Measurements from ENCODE around the gene PIK3R5.
"Not testable (repeated sequence)": the region's sequence is repeated elsewhere in the genome, so short reads cannot be mapped to it uniquely, and the experiment has no call there.

The PIK3R5 gene

DNA sequence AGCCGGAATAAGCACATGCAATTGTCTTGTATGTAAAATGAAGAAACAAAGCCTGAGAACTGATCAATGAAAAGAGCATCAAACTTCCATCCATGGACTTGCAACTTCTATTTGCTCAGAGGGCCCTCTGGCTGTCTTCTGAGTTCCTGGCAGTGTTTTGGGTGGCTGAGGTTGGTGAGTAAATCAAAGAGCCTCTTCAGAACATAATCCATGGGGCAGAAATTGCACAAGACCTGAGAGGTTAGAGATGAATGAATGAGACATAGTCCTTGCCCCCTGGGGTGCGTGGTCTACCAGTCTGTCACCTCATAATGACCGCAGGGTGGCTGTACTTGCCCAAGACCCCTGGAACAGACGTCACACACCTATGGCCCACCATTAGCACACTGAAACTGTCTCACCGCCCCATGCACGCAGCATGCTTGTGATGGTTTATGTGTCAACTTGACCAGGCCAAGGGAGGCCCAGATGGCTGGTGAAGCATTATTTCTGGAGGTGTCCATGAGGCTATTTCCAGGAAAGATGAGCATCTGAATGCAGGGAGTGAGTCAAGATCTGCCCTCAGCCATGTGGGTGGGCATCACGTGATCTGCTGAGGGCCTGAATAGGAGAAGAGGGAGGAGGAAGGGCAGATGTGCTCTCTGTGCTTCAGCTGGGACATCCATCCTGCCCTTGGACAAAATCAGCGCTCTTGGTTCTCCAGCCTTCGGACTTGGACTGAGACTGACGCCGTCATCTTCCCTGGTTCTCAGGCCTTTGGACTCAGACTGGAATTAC is 106.3 kb downstream of the PIK3R5 start:
- peak; percentile 34 for DNase-seq (ENCODE audit: low spot score)

DNA sequence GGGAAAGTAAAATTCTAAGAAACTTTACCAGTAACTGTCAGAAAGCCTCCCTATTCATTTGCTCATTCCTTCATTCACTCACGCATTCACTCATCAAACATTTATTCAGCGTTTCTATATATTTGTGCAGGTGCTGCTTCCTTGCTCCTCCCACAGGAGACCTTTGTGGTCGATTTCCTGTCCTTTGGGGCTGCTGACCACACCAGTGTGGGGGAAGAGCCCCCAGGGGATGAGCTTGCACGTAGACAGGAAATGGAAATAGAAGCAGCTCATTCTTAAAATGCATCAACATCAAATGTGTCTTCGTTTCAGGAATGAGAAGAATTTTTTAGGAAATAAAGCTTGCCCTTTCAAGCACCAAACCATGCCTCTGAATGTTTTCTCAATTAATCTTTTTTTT is 107.6 kb downstream of the PIK3R5 start:
- DNase-seq (ENCODE audit: low spot score), result no peak

DNA sequence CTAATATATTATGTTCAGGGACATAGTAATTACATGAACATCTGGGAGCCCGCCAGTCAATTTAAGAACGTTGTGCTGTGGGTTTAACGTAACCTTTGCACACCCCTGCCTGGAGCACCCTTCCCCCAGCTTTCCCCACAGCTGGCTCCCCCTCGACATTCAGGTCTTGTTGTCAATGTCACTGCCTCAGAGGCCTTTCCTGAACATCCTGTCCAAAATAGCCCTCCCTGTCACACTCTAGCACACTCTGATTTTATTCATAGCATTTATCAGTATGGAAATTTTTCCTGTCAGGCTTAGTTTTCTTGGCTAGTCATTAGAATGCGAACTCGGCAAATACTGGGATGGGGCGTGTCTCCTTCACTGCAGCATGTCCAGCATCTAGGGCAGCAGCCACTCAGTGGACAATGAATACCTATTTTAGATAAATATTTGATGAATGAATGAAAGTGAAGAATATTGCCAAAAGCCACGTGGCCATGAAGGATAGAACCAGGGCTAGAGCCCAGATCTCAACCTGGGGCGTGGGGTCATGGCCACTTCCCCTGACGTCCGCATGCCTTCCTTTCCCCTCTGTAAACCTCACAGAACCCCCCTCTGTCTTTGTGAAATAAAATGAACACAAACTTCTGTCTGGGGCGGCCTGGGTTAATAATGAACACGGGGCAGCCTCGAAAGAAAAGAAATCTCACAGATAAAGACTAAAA is 108.5 kb downstream of the PIK3R5 start:
- DNase-seq (ENCODE audit: low spot score), result no peak

DNA sequence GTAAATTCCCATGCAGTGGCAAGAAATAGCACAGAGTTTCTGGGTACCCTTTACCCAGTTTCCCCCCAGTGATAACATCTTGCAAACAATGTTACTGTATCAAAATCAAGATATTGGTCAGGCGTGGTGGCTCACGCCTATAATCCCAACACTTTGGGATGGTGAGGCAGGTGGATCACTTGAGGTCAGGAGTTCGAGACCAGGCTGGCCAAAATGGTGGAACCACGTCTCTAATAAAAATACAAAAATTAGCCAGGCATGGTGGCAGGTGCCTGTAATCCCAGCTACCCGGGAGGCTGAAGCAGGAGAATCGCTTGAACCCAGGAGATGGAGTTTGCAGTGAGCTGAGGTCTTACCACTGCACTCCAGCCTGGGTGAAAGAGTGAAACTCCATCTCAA is 109.3 kb downstream of the PIK3R5 start:
- DNase-seq (ENCODE audit: low spot score), result not testable (repeated sequence)

DNA sequence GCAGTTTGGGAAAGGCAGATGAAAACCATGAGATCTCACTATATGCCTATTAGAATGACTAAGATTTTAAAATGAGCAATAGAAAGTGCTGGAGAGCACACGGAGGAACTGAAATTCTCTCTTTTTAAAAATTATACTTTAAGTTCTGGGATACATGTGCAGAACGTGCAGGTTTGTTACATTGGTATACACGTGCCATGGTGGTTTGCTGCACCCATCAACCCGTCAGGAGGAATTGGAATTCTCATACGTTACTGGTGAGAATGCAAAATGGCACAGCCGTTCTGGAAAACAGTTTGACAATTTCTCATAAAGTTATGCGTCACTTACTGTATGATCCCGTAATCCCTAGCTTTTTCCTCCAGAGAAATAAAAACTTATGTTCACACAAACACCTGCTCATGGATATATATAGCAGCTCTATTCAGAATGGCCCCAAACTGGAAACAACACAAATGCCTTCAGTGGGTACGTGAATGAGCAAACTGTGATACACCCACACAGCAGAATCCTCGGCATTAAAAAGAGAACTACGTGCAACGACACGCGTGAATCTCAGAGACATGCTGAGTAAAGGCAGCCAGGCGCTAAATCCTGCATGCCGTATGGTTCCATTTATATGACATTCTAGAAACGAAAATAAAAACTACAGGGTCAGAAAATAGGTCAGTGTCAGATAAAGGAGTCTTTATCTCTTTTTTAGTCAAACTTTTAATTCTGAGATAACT is 109.9 kb downstream of the PIK3R5 start:
- peak; percentile 35 for DNase-seq (ENCODE audit: low spot score)

DNA sequence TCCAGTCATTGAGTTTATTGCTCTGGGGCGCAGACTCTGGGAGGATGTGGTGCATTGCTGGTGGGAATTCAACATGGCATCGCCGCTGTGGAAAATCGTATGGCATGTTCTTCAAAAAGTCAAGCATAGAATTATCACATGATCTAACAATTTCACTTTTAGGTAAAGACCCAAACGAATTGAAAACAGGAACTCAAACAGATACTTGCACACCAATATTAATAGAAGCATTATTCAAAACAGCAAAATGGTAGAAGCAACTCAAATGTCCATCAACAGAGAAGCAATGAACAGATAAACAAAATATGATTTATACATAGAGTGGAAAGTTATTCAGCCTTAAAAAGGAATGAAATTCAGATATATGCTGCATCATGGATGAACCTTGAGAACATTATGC is 113.9 kb downstream of the PIK3R5 start:
- DNase-seq (ENCODE audit: low spot score), result no peak

DNA sequence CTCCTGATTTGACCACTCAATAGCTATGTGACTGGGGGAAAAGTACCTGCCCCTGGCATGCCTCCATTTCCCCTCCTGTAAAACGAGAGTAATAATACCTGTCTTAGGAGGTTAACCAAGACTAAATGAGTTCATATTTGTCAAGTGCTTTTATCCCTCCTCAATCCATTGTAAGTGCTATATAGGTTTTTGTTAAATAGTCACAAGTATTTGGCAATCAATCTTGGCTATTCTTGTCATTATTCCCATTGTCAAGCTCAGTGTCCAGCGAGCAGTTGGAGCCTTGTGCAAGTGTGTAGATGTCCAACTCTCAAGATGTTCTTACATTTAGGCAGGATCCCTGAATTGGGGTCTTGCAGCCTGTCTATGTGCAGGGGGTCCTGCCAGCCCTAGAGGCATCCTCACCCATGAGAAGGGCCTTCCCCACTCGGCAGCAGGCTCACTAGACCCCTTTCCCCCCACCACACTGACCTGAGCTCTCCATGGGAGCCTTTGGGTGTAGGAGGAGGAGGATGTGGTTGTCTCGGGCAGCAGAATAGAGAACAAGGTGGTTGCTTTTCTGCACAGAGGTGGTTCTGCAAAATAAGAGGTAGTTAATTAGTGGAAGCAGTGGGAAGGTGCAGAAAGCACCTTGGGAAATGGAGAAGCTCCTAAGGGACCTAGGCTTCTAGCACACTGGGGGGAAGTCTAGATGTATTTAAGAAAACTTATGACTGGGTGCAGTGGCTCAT is 116.0 kb downstream of the PIK3R5 start:
- no peak for DNase-seq (ENCODE audit: low spot score)

DNA sequence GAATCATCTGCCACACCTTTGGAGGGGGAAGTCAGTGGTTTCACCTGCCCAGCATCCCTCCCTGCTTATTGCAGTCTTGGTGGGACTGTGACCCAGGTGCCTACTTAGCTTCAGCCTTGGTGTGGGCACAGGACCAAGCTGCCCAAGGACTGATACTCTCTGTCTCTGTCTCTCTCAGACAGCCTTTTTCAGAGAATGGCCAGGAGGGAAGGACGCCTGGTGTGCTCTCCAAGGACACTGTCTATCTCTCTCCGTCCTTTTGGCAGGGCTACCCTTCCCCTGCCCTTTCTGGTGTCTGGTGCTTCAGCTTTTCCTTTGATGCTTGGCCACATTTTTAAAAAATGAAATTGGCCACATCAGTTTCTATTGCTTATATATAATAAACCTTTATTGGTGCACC is 117.6 kb downstream of the PIK3R5 start:
- no peak for DNase-seq (ENCODE audit: low spot score)

DNA sequence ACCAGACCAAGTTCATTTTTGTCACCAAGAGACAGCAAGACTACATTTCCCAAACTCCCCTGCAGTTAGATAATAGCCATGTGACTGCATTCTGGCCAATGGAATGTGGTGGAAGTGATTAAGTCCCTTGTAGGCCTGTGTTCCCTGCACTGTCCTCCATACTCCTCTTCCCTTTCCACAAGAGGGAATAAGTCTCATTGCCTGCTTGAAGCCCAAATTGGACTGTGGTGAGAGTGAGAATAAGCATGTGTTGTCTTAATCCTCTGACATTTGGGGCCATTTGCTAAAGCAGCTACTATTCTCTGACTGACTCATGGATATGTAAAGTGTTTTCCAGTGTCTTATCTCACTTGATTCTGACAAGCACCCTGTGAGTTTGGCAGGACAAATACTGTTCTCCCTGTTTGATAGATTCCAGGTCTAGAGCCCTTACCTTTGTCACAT is 118.7 kb downstream of the PIK3R5 start:
- peak; percentile 28 for DNase-seq (ENCODE audit: low spot score)

DNA sequence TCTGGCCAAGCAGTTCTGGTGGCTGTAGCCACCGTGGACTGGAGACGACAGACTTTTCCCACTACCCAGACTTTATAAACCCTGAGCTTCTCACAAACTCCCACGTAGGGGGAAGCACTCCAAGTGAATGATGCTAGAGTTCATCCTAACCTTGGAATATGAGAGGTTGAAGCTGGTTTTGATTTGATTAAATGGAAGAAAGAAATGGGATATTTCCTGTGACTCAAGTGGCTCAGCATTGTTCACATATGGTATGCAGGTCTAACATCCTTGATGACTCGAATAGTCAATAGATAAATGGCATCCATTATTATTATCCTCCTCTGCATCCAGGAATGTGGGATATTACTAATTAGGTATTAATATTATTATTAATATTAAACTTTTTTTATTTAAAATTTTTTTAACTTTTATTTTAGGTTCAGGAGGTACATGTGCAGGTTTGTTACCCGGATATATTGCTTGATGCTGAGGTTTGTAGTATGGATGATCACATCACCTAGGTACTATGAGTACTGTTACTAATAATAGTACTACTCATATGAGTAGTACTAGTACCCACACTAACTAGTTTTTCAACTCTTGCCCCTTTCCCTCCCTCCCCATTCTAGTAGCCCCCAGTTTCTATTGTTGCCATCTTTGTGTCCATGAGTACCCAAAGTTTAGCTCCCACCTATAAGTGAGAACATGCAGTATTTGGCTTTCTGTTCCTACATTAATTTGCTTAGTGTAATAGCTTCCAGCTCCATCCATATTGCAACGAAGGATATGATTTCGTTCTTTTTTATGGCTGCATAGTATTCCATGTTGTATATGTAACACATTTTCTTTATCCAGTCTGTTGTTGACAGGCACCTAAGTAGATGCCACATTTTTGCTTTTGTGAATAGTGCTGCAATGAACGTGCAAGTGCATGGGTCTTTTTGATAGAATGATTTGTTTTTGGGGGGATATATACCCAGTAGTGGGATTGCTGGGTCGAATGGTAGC is 121.0 kb downstream of the PIK3R5 start:
- no peak for DNase-seq (ENCODE audit: low spot score)

DNA sequence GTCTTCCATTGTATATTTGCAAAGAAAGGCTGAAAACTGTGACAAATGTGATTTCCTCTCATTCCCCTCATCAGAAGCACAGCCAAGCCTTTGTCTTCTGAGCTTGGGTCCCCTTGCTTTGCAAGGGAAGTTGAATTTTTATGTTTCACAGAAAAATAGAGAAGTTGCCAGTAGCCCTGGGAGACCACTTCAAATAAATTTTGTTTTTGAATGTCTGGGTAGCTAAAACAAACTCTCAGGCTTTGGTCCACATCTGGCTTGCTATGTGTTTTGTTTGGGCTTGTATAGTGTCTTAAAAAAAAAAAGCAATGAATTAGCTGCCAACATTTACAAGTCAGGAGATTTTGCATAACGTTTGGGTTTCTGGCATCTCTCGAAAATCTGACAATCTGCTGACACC is 122.2 kb downstream of the PIK3R5 start:
- no peak for DNase-seq (ENCODE audit: low spot score)

DNA sequence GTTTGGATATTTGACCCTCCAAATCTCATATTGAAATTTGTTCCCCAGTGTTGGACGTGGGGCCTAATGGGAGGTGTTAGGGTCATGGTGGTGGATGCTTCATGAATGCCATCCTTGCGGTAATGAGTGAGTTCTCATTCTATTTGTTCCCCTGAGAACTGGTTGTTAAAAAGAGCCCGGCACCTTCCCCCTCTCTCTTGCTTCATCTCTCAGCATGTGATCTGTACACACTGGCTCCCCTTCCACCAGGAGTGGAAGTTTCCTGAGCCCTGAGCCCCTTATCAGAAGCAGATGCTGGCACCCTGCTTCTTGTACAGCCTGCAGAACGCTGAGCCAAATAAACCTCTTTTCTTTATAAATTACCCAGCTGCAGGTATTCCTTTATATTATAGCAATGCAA is 123.7 kb downstream of the PIK3R5 start:
- no peak for DNase-seq (ENCODE audit: low spot score)

DNA sequence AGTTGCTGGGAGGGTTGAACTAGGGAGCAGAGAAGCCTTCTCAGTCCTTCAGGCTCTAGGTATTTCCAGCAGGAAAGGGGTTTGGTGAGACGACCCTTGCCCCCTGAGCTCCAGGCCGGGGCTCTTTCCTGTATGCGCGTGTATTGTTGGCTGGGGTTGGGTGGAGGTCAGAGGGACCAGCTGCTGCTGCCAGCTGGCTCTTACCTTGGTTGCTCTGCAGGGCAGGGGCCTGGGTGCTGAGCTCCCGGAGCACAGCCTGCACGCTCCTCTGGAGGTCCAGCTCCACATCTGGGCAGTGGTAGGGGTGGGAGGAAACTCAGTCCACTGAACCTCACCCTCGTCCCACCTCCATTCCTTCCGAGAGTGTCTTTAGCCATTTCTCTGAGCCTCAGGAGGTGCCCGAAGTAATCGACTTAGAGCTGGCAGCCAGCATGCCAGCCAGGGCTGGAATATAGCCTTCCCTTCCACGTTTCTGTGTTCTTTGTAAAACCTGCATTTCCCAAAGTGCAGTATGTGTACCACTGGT is 126.0 kb downstream of the PIK3R5 start:
- DNase-seq (ENCODE audit: low spot score), result no peak

DNA sequence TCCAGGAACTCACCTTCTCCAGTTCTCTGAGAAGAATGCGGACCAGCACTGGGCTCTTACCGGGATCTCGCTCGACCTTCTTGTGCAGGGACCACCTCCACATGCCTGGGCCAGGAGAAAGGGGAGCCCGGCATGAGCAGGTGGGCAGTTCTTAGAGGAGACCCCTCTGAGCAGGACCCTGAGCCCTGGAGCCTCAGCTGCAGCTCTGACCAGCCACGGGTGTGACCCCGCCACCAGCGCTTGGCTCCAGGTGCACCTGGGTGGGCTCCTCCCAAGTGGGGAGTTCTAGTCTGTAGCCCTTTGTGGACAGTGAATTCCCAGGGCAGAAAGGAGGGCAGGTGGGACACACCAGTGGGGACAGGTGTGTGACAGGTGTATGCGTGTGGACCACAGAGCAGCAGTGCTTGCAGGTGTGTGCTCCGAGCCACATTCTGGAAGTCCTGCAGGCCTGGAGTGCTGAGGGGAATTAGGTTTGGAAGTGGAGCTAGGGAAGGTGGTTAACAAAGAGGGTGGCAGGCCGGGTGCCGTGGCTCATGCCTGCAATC is 126.9 kb downstream of the PIK3R5 start:
- DNase-seq (ENCODE audit: low spot score), result no peak

DNA sequence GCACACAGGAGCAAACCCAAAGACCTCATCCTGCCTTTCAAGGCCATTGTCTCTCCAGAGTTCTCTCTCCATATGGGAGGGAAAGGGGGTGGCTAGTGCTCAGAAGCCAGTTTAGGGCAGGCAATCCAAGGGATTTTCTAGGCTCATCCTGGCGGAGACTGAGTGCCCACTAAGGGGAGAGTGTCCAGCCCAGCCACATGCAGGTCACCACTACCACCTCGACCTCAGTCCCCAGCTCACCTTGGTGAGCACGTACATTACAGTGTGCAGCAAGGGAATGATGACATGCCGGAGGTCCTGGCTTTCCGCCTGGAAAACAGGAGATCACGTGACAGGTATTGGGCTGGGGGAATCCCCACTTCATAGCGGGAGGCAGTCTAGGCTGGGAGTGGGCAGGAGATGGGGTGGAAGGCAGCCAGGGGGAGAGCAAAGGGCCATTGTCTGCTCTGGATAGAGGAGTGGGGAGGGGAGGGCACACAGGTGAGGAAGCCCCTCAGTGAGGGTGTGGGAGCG is 127.9 kb downstream of the PIK3R5 start:
- DNase-seq (ENCODE audit: low spot score), result no peak

DNA sequence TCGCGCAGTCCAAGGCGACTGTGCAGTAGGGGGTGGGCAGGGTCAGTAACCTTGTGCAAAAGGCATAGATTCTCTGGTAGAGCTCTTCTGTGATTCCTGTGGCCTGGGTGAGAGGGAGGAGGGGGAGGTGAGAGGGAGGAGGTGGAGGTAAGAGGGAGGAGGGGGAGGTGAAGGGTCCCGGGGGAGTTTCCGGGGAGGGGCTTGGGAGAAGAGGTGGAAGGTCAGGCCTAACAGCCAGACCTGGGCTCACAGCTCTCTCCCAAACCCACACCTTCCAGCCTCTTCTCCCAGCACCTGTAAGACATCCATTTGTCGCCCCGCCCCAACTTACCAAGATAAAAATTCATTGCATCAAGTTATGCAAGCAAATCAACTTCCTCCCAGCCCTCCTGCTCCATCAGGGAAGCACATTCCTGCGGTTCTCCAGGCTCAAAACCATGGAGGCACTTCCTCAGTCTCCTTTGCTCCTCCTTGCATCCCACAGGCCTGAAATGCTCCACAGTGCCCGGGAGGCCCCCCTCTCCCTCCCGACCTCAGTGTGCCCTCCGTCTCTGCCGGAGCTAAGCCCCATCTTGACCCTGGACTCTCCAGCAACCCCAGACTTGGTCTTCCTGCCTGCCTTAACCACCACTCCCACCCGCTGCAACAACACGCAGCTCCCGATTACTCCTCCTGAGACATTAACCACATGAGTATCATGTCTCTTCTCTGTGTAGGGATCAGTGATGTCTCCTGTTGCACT is 128.5 kb downstream of the PIK3R5 start:
- no peak for DNase-seq (ENCODE audit: low spot score)

DNA sequence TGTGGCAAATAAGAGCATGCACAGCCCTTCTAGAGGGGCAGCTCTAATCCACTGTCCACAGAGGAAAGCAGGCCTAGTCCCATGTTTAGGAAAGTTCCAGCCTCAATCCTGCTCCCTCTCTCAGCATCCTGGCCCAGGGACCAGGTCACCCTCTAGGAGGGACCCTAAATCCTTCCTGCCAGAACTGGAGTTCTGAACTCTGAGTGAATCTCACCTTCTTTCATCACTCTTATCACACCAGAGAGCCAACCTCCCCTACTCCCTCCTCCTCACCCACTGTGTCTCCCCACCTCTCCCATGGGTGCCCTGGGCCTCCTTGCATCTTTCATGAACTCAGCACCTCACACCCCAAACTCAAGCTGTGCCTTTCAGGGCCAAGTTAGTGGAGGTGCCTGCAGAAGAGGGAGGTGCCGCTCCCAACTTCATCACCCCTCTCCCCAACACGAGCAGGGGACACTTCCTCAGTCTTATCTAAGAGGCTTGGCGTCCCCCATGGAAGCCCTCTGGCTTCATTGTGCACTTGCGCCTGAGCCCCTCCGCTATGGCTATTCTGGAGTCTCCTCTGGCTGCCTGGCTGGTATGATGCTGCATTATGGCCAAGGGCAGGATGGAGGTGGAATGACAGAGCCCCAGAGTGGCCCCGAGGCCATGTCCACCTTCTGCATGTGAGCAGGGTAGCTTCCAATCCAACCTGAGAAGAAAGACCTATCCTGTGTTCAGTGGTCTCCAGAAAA is 129.7 kb downstream of the PIK3R5 start:
- no peak for DNase-seq (ENCODE audit: low spot score)

DNA sequence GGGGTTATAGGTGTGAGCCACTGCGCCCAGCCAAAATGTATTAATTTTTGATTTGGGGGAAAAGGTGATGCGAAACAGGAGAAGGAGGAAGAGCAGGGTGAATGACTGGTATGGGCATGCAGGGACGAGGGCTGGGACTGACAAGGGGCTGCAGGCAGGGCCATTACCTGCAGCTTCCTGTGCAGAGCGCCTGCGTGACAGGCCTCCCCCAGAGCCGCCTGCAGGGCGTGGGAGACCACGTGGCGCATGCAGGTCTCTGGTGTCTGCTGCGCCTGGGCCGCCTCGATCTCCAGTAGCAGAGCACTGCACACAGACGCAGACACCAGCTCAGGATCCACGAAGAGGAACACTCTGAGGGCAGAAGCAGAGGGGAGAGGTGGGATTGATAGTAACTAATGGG is 130.4 kb downstream of the PIK3R5 start:
- no peak for DNase-seq (ENCODE audit: low spot score)

Measured in Ammon's horn (tissue), 1 donor.